GM13976 (cell line): ENCODE measurements around the gene PBRM1.

ENCODE experiments used
- DNase-seq: peaks from one replicate; pipeline ENCODE4 v3.0.0; 2012; ENCODE audit warnings: low spot score
- CTCF ChIP-seq: IDR thresholded peaks from 2 replicates; pipeline ENCODE4 v1.5.1; 2012; ENCODE audit warnings: borderline replicate concordance, mild to moderate bottlenecking; ENCODE audit not compliant: insufficient read depth; ENCODE audit errors: extremely low read depth, missing control alignments, control extremely low read depth
- in situ Hi-C: fragments of 300-500 bp; cut with MboI; formaldehyde crosslinking; loops from one replicate; pipeline ENCODE4 v1.12.0; 2022; ENCODE audit warnings: low sequenced_read_pairs, mixed read lengths, inconsistent platforms; ENCODE audit not compliant: unreplicated experiment

The PBRM1 gene

DNA sequence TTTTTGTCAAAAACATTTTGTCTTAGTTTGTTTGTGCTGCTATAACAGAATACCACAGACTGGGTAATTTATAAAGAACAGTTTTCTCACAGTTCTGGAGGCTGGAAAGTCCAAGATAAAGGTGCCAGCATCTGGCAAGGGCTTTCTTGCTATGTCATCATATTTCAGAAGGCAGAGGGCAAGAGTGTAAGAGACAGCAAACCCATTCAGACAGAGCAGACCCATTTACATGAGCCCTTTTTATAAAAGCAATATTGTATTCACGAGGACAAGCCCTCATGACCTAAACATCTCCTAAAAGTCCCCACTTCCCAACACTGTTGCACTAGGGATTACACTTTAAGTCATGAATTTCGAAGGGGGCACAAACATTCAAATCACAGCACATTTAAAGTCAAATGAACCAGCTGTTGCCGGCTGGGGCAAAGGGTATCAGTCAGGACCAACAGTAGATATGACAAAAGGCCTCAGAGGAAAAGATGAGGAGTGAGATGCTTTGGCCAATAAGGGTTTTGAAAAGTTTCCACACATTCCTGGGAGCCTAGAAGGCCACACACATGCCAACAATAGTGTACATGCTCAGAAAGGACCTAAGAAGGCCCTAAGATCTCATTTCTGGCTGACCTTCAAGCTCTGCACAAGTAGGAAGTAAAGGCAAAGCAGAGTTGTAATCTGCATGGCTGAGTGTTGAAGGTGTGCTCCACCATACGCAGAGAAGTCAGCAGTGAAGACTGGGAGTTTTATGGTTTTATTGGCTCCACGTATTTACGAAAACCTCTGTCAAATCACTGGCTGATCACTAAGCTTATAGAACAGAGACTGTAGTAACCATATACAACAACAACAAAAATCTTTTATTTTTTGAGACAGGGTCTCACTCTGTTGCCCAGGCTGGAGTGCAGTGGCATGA is 111.4 kb downstream of the PBRM1 start:
- no peak for TF ChIP-seq CTCF
- in situ Hi-C loops = no loop called here

GRCh38 chr3:52572221-52572620 is 113.5 kb downstream of the PBRM1 start:
- no peak for DNase-seq
- in situ Hi-C loops = no loop called here
- TF ChIP-seq CTCF = no peak

More for the DNA sequence above, 111.4 kb downstream of the PBRM1 start:
- DNase-seq = no peak

GRCh38 chr3:52570076-52570475 is 115.6 kb downstream of the PBRM1 start:
- DNase-seq = no peak
- no peak for TF ChIP-seq CTCF
- in situ Hi-C loops = no loop called here

GRCh38 chr3:52568069-52568468 is 117.6 kb downstream of the PBRM1 start:
- in situ Hi-C loops = no loop called here
- no peak for TF ChIP-seq CTCF
- no peak for DNase-seq

- no peak for DNase-seq
- TF ChIP-seq CTCF = no peak
- in situ Hi-C loops = no loop called here
These were observed 121.7 kb downstream of the PBRM1 start for GRCh38 chr3:52563984-52564383.

DNA sequence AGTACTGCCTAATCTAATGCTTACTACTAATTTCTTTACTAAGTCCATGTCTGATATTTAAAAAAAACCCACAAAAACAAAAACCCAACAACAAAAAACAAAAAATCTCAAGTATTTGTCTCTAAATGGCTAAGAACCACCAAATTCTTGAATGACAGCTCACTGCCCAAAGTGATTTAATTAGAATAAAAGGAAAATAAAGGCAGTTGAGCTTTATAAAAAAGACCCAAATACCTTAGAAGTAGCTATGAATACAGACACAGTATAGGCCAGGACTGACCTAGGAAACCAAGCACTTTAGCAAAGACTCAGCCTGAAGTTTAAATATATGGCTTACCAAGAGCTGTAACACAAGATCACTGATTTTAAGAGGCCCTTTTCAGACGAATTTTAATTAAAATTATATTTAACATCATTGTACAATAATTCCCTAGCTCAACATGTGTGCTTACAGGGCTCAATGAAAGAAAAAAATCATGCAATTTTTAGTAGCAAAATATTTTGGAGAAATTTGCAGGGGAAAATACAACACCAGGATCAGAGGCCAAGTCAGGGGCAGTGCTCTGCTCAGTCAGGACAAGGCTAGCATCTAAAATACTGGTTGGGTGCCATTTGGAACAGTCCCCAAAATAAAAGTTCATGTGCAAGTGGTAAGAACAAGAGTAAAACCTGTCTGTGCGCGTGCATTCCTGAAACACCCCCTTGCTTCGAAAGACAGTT is 124.5 kb downstream of the PBRM1 start:
- in situ Hi-C loops = no loop called here
- DNase-seq = no peak

More for the DNA sequence above, 124.5 kb downstream of the PBRM1 start:
- TF ChIP-seq CTCF = no peak
